HCT116 (cell line): ENCODE results near the gene ARMS2. TPM values are rescaled to one million over a fixed set of nuclear protein-coding genes. Genes with fewer than 3 reads are reported as not detected.

Experiments
- ATAC-seq: fragments of 200-7000 bp; cut with Tn5 transposase; 2 replicates; pipeline ENCODE4 v1.9.1; 2020; ENCODE audit warnings: mild to moderate bottlenecking, moderate library complexity
- BruUV-seq: library from RNA; stranded (reverse); fragments of 400-500 nt; replicated peaks from 2 replicates; lab custom pipeline; 2021; lab: Mats Ljungman, UMichigan
- CTCF ChIA-PET: fragments of 300-600 bp; sonication (Branson Sonifier 250); formaldehyde crosslinking; loops from one replicate; lab custom pipeline; 2021; ENCODE audit warnings: antibody characterized with exemption; lab: Charles Lee
- POLR2A ChIA-PET: fragments of 300-600, 350-600 bp; sonication (Branson Sonifier 250); formaldehyde crosslinking; loops from one replicate; lab custom pipeline; 2021; ENCODE audit warnings: antibody characterized with exemption; lab: Charles Lee
- RAD21 ChIA-PET, 2 experiments: fragments of 300-600 bp; sonication (Branson Sonifier 250); formaldehyde crosslinking; loops; one replicate each; lab custom pipeline; 2023; ENCODE audit warnings: low total read pairs in 2 of 2; ENCODE audit not compliant: uncharacterized antibody in 2 of 2, unreplicated experiment in 2 of 2, low non-redundant PET in 1 of 2; lab: Charles Lee
- DNase-seq: peaks from one replicate; pipeline ENCODE4 v3.0.0-alpha.2; 2010; ENCODE audit warnings: low read depth, low spot score
- H2AFZ ChIP-seq: fragments of 200-600 bp; shearing (Covaris generic), sonication (generic); 2 replicates; pipeline ENCODE4 v1.6.1; 2017; ENCODE audit warnings: low read depth, mixed run types, mixed read lengths, antibody characterized with exemption, low read length; ENCODE audit not compliant: poor library complexity, severe bottlenecking
- H3K27ac ChIP-seq: 2 replicates; pipeline ENCODE4 v1.5.1; 2012; ENCODE audit warnings: low read depth, low read length
- H3K27me3 ChIP-seq: fragments of 200-600 bp; sonication (generic); 2 replicates; pipeline ENCODE4 v1.6.1; 2016; ENCODE audit warnings: mixed run types, low read length, mixed read lengths; ENCODE audit not compliant: insufficient read depth
- H3K36me3 ChIP-seq, 2 experiments: fragments of 200-500 bp in 1 of 2; fragments of 200-600 bp in 1 of 2; sonication (Bioruptor generic) in 1 of 2; sonication (generic) in 1 of 2; 2 replicates each; pipeline versions ENCODE4 v1.5.1 to v1.6.1; 2014 to 2016; ENCODE audit warnings: low read length in 2 of 2, inconsistent platforms in 1 of 2, mixed read lengths in 1 of 2, mixed run types in 1 of 2; ENCODE audit not compliant: insufficient read depth in 2 of 2, control insufficient read depth in 1 of 2
- H3K4me1 ChIP-seq, 2 experiments: fragments of 200-600 bp in 1 of 2; sonication (generic) in 1 of 2; 2 replicates each; pipeline versions ENCODE4 v1.5.1 to v1.6.1; 2012 to 2017; ENCODE audit warnings: low read length in 2 of 2, inconsistent platforms in 1 of 2, mild to moderate bottlenecking in 1 of 2, mixed read lengths in 1 of 2, mixed run types in 1 of 2, moderate library complexity in 1 of 2; ENCODE audit not compliant: insufficient read depth in 2 of 2, control insufficient read depth in 1 of 2
- H3K4me2 ChIP-seq: fragments of 200-600 bp; sonication (generic); 2 replicates; pipeline ENCODE4 v1.6.1; 2017; ENCODE audit warnings: mixed run types, low read length, mixed read lengths
- H3K4me3 ChIP-seq, 2 experiments: fragments of 200-600 bp in 1 of 2; sonication (generic) in 1 of 2; replicated peaks in 1 of 2; 2 replicates each; pipeline ENCODE4 v1.5.1; 2011 to 2016; ENCODE audit warnings: low read length in 2 of 2, control low read depth in 1 of 2, low read depth in 1 of 2, mild to moderate bottlenecking in 1 of 2, mixed read lengths in 1 of 2, mixed run types in 1 of 2
- H3K79me2 ChIP-seq: fragments of 200-600 bp; sonication (generic); 2 replicates; pipeline ENCODE4 v1.6.1; 2017; ENCODE audit warnings: mild to moderate bottlenecking, mixed run types, low read length, moderate library complexity, mixed read lengths; ENCODE audit not compliant: insufficient read depth
- H3K9ac ChIP-seq: fragments of 200-600 bp; sonication (generic); 2 replicates; pipeline ENCODE4 v1.6.1; 2016; ENCODE audit warnings: low read length, mixed read lengths
- H3K9me2 ChIP-seq: fragments of 200-600 bp; sonication (generic), shearing (Covaris generic); 2 replicates; pipeline ENCODE4 v1.6.1; 2017; ENCODE audit warnings: mixed run types, mild to moderate bottlenecking, moderate library complexity; ENCODE audit not compliant: insufficient read depth
- H3K9me3 ChIP-seq, 2 experiments: fragments of 200-500 bp in 1 of 2; fragments of 200-600 bp in 1 of 2; sonication (Bioruptor generic) in 1 of 2; sonication (generic) in 1 of 2; 2 replicates each; pipeline ENCODE4 v1.6.1; 2014 to 2017; ENCODE audit warnings: low read length in 2 of 2, mixed read lengths in 2 of 2, inconsistent platforms in 1 of 2, low read depth in 1 of 2, mild to moderate bottlenecking in 1 of 2, mixed run types in 1 of 2, moderate library complexity in 1 of 2; ENCODE audit not compliant: control insufficient read depth in 1 of 2, insufficient read depth in 1 of 2
- H4K20me1 ChIP-seq: fragments of 200-600 bp; sonication (generic), shearing (Covaris generic); 2 replicates; pipeline ENCODE4 v1.6.1; 2017; ENCODE audit warnings: mixed run types, mild to moderate bottlenecking, moderate library complexity; ENCODE audit not compliant: insufficient read depth
- CBX3 ChIP-seq: IDR thresholded peaks from 2 replicates; pipeline ENCODE4 v1.6.1; 2012; ENCODE audit warnings: low read depth
- CEBPB ChIP-seq: IDR thresholded peaks from 2 replicates; pipeline ENCODE4 v1.6.1; 2012; ENCODE audit warnings: low read depth
- CTCF ChIP-seq, 3 experiments: fragments of 200-600 bp in 1 of 3; sonication (generic) in 1 of 3; IDR thresholded peaks in 2 of 3; conservative IDR thresholded peaks in 1 of 3; 2 replicates each; pipeline ENCODE4 v1.5.1; 2012 to 2017; ENCODE audit warnings: low read depth in 2 of 3, low read length in 2 of 3, antibody characterized with exemption in 1 of 3, borderline replicate concordance in 1 of 3, control low read depth in 1 of 3, mild to moderate bottlenecking in 1 of 3, mixed read lengths in 1 of 3, mixed run types in 1 of 3, moderate library complexity in 1 of 3; ENCODE audit not compliant: insufficient read depth in 1 of 3
- EGR1 ChIP-seq: IDR thresholded peaks from 2 replicates; pipeline ENCODE4 v1.6.1; 2012; ENCODE audit warnings: low read depth
- EZH2 ChIP-seq: fragments of 200-600 bp; sonication (generic); IDR thresholded peaks from 2 replicates; pipeline ENCODE4 v1.6.1; 2017; ENCODE audit warnings: antibody characterized with exemption, mixed run types
- JUND ChIP-seq: IDR thresholded peaks from 2 replicates; pipeline ENCODE4 v1.6.1; 2012
- MAX ChIP-seq: IDR thresholded peaks from 2 replicates; pipeline ENCODE4 v1.6.1; 2012
- POLR2A ChIP-seq: IDR thresholded peaks from 2 replicates; pipeline ENCODE4 v1.7.0; 2011; ENCODE audit warnings: borderline replicate concordance; ENCODE audit not compliant: insufficient read depth, insufficient read length; ENCODE audit errors: extremely low read depth
- POLR2AphosphoS5 ChIP-seq: IDR thresholded peaks from 2 replicates; pipeline ENCODE4 v1.6.1; 2011; ENCODE audit warnings: mild to moderate bottlenecking, low read depth, low read length, moderate library complexity
- SIN3A ChIP-seq: IDR thresholded peaks from 2 replicates; pipeline ENCODE4 v1.6.1; 2012; ENCODE audit warnings: low read depth
- SP1 ChIP-seq: IDR thresholded peaks from 2 replicates; pipeline ENCODE4 v1.6.1; 2012; ENCODE audit warnings: low read depth
- SRF ChIP-seq: IDR thresholded peaks from 2 replicates; pipeline ENCODE4 v1.6.1; 2012; ENCODE audit warnings: low read depth
- TCF7L2 ChIP-seq: IDR thresholded peaks from 2 replicates; pipeline ENCODE4 v1.7.0; 2011; ENCODE audit warnings: borderline replicate concordance, inconsistent platforms; ENCODE audit not compliant: insufficient read depth, insufficient read length; ENCODE audit errors: extremely low read depth
- ZBTB33 ChIP-seq: IDR thresholded peaks from 2 replicates; pipeline ENCODE4 v1.6.1; 2011; ENCODE audit warnings: mild to moderate bottlenecking, low read length, moderate library complexity; ENCODE audit not compliant: insufficient replicate concordance; ENCODE audit errors: extremely low read depth
- ZFX ChIP-seq: fragments of 450-650 bp; IDR thresholded peaks from 2 replicates; pipeline ENCODE4 v1.6.1; 2017
- ZNF274 ChIP-seq: fragments of 200-500 bp; sonication (Bioruptor generic); IDR thresholded peaks from 2 replicates; pipeline ENCODE4 v1.6.1; 2014; ENCODE audit warnings: mild to moderate bottlenecking, low read depth, low read length, inconsistent platforms
- intact Hi-C: fragments of 100-400 bp; cut with micrococcal nuclease; formaldehyde crosslinking; loops from 2 replicates; pipeline ENCODE4 v1.10.0; 2022
- total RNA-seq: library from RNA; stranded (reverse); gene quantifications from one replicate; pipeline ENCODE4 v1.2.1, GENCODE V29; 2021; ENCODE audit not compliant: unreplicated experiment

Gene ARMS2
- total RNA-seq, 1 experiment from 2014 or later, result not detected

- Histone ChIP-seq H3K9ac (no peak overlapping the region), H3K9me3 (no peaks in the 10 kb centered on the region), H3K4me1 (peaks cover 7 to 13% of the 10 kb centered on the region in 2 experiments; a peak in 3 of 4 replicates), H3K36me3 (no peaks in the 10 kb centered on the region), H3K27me3 (peaks cover 26% of the 10 kb centered on the region; the same call in 1 of the 2 replicates), H3K4me2 (peak overlapping the region; percentile 44), H3K4me3 (no peak overlapping the region), H3K9me2 (no peaks in the 10 kb centered on the region), H3K79me2 (no peaks in the 10 kb centered on the region), H3K27ac (no peak overlapping the region), H2AFZ (peak overlapping the region; percentile 25), H4K20me1 (no peaks in the 10 kb centered on the region)
- no TSS peak for BruUV-seq
- CTCF ChIA-PET, result interaction anchor here (1.1 to 2.9 kb wide), 4 partner anchors 26 to 170 kb away, joined by 3 to 7 read pairs (median 5); no protein-coding TSS in a partner anchor
- DNase-seq (no peak), ATAC-seq (no peak)
- RAD21 ChIA-PET, result no interaction called here
- intact Hi-C loops, result no loop called here
- TF ChIP-seq TCF7L2 (no peak), POLR2A (no peak), CBX3 (no peak), MAX (no peak), CTCF (IDR thresholded peaks at IDR 0.05 in 2 of 3, conservative IDR thresholded peaks at IDR 0.05 in 1 of 3; ENCODE audit: borderline replicate concordance in 1 of 3, insufficient read depth in 1 of 3, low read depth in 2 of 3, low read length in 2 of 3) (no peak), SP1 (no peak), POLR2AphosphoS5 (no peak), EGR1 (no peak), ZNF274 (no peak), SRF (no peak), ZFX (no peak), ZBTB33 (no peak), SIN3A (no peak), JUND (no peak), CEBPB (no peak), EZH2 (no peak)
- POLR2A ChIA-PET, result interaction anchor here (0.8 kb wide), 1 partner anchor 13 kb away, joined by 3 read pairs; no protein-coding TSS in a partner anchor
These were observed 14.0 kb downstream of the ARMS2 start for GRCh38 chr10:122468307-122468925.
